ENCODE measurements around the gene SIN3B.

SIN3B gene

GRCh38 chr19:16829010-16829821, at the start of gene SIN3B (continued):
- TF ChIP-seq, protein P1, sequence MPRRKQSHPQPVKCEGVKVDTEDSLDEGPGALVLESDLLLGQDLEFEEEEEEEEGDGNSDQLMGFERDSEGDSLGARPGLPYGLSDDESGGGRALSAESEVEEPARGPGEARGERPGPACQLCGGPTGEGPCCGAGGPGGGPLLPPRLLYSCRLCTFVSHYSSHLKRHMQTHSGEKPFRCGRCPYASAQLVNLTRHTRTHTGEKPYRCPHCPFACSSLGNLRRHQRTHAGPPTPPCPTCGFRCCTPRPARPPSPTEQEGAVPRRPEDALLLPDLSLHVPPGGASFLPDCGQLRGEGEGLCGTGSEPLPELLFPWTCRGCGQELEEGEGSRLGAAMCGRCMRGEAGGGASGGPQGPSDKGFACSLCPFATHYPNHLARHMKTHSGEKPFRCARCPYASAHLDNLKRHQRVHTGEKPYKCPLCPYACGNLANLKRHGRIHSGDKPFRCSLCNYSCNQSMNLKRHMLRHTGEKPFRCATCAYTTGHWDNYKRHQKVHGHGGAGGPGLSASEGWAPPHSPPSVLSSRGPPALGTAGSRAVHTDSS (tag by site-specific recombination; IDR thresholded peaks at IDR 0.05) = 0 out of 2 replicates have a peak, but pooled peaks have one; percentile 11

DNA sequence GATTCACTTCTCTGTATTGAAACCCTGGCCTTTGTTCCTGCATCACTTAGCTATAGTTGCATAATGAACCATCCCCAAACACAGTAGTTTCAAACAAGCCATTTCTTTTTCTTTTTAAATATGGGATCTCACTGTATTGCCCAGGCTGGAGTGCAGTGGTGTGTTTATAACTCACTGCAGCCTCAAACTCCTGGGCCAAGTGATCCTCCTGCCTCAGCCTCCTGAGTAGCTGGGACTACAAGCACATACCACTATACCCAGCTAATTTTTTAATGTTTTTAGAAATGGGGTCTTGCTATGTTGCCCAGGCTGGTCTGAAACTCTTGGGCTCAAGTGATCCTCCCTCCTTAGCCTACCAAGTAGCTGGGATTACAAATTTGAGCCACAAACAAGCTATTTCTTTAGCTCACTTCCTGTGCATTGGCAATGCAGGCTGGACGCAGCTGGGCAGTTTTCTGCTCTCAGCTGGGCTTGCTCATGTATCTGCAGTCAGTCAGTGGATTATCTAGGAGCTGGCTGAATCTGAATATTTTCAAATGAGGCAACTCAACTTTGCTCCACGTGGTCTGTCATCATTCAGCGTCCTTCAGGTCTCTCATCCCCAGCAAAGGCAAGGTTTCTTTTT, 49.5 kb upstream of the SIN3B start:
- H3K4me1 ChIP-seq (ENCODE audit: control insufficient read depth, insufficient read depth, low read length) = no peaks in the 10 kb centered on the region
- ChIA-PET POLR2A (interaction anchor here (1.0 kb wide), 1 partner anchor 50 kb away, joined by 3 read pairs; the partner anchor contains the start of gene SIN3B), CTCF (interaction anchor here (0.5 to 2.3 kb wide), 13 partner anchors 9 to 525 kb away, joined by 3 to 15 read pairs (median 3); no protein-coding TSS in a partner anchor)
- H3K36me3 ChIP-seq (ENCODE audit: control insufficient read depth in 2 of 2, insufficient read depth in 1 of 2, low read length in 2 of 2) = no peaks in the 10 kb centered on the region
- no peak overlapping the region for H3K4me3 ChIP-seq (ENCODE audit: low read depth, low read length)
- H3K9me3 ChIP-seq (ENCODE audit: control insufficient read depth, insufficient read depth, low read depth, low read length) = no peaks in the 10 kb centered on the region
- no peak overlapping the region for H3K27ac ChIP-seq (ENCODE audit: extremely low read depth, low read depth, low read length)
- TF ChIP-seq ZNF155 (tag by site-specific recombination; IDR thresholded peaks at IDR 0.05) = no peak
- no peak for TF ChIP-seq ZNF76 (tag by site-specific recombination; IDR thresholded peaks at IDR 0.05; ENCODE audit: borderline replicate concordance, low read depth)
- no peak for TF ChIP-seq MEIS1 (CRISPR knock-in tag; IDR thresholded peaks at IDR 0.05; ENCODE audit: borderline replicate concordance)
- TF ChIP-seq ZNF274 (IDR thresholded peaks at IDR 0.05; ENCODE audit: low read length) = no peak
- no peak for TF ChIP-seq ZNF274 (tag by site-specific recombination; IDR thresholded peaks at IDR 0.05; ENCODE audit: borderline replicate concordance)
- TF ChIP-seq ZNF398 (tag by site-specific recombination; IDR thresholded peaks at IDR 0.05) = no peak
- no peak for TF ChIP-seq ZNF239 (tag by site-specific recombination; IDR thresholded peaks at IDR 0.05)
- no peak for TF ChIP-seq ZNF473 (tag by site-specific recombination; IDR thresholded peaks at IDR 0.05)
- peak; percentile 76; the same call in 1 of the 2 replicates for TF ChIP-seq ZNF121 (tag by site-specific recombination; IDR thresholded peaks at IDR 0.05)

GRCh38 chr19:16782719-16783118, 46.5 kb upstream of the SIN3B start:
- no peak overlapping the region for H3K27ac ChIP-seq (ENCODE audit: extremely low read depth, low read depth, low read length)
- no peaks in the 10 kb centered on the region for H3K9me3 ChIP-seq (ENCODE audit: control insufficient read depth, insufficient read depth, low read depth, low read length)
- ChIA-PET POLR2A (interaction anchor here (0.8 kb wide), 1 partner anchor 8 kb away, joined by 4 read pairs; no protein-coding TSS in a partner anchor), CTCF (interaction anchor here (0.6 kb wide), 3 partner anchors 270 to 563 kb away, joined by 3 to 4 read pairs (median 4); no protein-coding TSS in a partner anchor)
- peak; percentile 88 for TF ChIP-seq ZNF366 (tag by site-specific recombination; conservative IDR thresholded peaks at IDR 0.05)
- no peak for TF ChIP-seq ZNF548 (tag by site-specific recombination; IDR thresholded peaks at IDR 0.05)
- TF ChIP-seq ZBTB49 (tag by site-specific recombination; IDR thresholded peaks at IDR 0.05; ENCODE audit: low read depth) = no peak
- H3K4me3 ChIP-seq (ENCODE audit: low read depth, low read length) = no peak overlapping the region
- H3K4me1 ChIP-seq (ENCODE audit: control insufficient read depth, insufficient read depth, low read length) = no peaks in the 10 kb centered on the region
- no peaks in the 10 kb centered on the region for H3K36me3 ChIP-seq (ENCODE audit: control insufficient read depth in 2 of 2, insufficient read depth in 1 of 2, low read length in 2 of 2)
